Measurements from ENCODE around the gene GLI3. TPM values are rescaled to one million over a fixed set of nuclear protein-coding genes. Genes with fewer than 3 reads are reported as not detected.

The GLI3 gene
- total RNA-seq, 1 donor from 2014 or later: 15.0 TPM

DNA sequence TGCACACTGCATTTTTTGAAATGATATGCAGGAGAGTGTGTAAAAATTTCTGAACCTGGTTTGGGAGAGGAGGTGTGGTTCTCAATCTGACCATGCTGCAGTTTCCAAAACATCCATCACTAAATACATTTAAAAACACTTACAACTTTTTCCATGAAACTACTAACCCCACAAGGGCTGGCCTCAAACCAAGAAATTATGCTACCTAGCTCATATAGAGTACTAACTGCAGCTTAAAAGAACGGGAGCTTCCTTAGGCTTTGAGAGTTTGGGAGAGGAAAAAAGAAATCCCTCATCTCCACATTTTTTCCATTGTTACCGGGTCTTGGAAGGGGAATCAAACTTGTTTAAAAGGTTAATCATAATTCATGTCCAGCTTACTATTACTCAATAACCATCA is 214.2 kb downstream of the GLI3 start:
- no peak for ATAC-seq

- no peak for ATAC-seq
Measured at GRCh38 chr7:42022056-42022455, 215.0 kb downstream of the GLI3 start.

- ATAC-seq: no peak
Measured at GRCh38 chr7:42021631-42022030, 215.4 kb downstream of the GLI3 start.

DNA sequence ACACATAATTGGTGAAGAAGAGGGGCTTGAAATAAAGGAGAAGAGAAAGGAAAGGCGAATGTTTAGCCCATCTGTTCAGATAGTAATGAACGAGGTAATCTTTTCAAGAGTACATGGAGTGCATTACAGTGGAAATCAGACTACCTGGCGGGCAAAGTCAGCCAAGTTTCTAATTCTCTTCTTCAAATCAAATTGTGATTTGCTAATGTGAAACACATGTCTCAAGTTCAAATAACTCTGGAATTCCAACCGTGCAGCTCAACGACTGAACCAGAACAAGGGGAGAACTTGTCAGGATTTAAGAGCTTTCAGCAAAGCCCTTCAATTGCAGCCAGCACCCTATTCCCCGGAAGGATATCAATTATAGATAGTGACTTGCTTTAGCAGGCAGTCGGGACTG is 216.9 kb downstream of the GLI3 start:
- ATAC-seq: no peak

DNA sequence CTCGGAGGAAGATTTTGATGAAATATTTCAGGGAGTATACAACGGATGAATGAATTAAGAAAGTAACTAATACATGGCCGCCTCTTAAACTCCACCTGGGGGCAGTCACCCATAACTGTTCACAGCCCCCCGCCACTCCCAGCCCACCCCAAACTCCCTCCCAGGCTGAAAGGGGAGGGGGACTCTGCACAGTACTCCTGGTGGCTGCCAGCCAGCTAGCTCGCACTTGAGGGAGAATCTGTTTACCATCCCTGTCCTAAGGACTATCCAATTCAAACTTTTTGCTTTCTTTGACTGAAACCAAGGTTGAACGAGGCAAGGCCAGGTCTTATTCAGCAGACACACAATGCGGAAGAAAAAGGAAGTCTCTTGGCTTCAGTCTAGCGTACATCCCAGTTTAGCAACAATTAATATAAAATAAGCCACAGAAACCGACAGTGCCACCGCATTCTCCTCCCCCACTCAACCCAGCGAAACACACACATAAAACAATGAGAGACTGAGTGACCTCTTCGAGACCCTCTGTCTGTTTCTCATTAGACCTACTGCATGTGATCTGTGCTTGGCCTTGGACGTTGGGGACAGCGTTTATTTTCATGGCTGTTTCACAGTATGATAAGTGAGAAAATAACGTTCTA is 219.5 kb downstream of the GLI3 start:
- ATAC-seq: no peak

DNA sequence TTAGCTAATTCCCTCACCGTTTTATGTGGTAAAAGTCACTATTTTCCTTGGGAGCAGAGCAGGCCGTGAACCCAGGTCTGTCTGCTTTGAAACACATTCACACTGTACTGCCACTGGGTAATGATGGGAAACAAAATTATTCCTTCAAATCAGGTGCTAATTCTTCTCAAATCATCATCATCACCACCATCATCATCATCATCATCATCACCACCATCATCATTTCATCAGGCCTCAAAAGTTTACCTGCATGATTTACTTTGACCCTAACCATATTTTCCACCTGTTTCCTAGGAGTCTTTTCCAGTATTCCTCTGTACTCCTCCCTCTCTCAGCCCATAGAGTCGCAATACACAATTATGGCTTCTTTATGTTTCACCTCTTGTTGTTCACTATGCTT is 220.5 kb downstream of the GLI3 start:
- no peak for ATAC-seq

DNA sequence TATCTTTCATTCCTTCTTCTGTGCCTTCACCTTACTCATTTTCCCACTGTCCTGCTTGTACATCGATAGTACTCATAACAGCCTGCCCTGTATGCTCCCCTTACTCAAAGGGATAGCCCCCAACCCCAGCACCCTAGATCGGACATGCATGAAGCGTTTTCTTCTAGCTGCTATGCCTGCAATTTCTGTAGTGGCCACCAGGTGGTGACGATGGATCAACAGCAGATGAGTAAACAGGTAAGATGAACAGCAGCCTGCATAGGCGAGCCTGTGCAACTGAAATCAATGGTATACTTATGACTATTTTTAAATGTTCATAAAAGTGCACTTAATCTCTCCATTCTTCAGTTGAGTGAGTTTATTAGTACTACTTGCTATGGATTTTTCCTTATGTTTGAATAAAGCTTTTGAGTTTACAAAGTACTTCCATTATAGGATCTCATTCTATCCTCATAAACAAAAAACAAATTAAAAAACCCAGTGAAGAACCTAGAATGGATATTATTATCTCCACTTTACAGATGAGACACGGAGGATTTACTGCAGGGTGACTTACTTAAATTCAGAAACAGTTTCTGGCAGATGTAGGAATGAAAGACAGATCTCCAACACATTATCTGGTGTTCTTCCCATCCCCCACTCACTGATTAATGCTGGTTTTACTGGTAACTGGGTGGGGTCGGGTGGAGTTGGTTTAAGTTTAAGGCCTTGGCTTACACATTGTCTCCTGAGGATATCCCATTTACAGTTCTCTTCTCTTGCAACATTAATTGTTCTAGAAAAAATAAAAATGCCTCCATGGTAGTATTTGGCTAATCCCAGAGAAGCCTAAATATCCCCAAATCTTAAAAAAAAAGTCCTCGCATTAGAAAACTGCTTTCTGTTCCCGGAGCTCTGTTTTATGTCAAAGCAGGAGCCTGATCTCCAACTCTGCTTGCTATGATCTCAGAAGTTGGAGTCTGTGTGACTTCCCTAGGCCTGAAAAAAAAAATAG is 222.1 kb downstream of the GLI3 start:
- ATAC-seq: peak; percentile 85

DNA sequence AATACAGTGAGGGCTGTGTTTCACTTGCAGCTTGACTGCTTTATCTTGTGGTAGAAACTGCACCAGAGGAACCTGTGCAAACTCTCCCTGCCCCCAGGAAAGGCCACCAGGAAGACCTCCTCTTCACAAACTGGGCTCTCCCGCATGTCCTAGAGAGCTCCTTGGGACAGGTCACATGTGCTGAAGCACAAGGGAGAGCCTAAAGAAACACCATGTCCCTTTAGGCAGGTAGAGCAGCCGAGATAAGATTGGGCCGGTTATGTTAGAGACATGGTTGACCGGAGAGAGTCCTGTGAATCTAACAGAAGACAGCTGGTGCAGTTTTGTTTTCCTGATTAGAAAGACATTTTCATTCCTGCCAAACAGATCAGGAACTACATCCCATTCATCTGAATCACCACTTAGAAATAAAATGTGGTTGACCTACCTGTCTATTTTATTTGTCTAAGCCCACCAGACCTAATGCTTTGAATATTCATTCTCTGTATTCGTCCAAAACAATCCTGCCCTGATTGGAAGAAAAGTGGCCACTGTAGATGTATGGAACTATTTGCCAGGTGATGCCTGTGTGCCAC is 224.1 kb downstream of the GLI3 start:
- no peak for ATAC-seq

- no peak for ATAC-seq
Measured at GRCh38 chr7:42012313-42012712, 224.7 kb downstream of the GLI3 start.

GRCh38 chr7:42011846-42012245 is 225.2 kb downstream of the GLI3 start:
- ATAC-seq: no peak

DNA sequence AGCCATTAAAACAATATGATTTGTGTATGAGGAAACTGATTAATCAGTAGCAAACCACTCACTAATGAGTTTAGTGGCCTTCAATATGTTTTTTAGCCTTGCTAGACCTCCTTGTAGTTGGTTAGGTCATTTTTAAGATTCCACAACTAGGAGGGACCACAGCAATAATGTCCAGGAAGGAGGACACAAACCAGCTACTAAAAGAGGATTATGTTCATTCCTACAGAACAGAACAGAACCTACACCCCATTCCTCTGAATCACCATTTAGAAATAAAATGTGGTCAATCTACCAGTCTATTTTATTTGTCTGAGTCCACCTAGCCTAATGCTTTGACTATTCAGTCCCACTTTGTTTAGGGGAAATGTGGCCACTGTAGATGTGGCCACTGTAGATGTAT is 226.3 kb downstream of the GLI3 start:
- no peak for ATAC-seq

DNA sequence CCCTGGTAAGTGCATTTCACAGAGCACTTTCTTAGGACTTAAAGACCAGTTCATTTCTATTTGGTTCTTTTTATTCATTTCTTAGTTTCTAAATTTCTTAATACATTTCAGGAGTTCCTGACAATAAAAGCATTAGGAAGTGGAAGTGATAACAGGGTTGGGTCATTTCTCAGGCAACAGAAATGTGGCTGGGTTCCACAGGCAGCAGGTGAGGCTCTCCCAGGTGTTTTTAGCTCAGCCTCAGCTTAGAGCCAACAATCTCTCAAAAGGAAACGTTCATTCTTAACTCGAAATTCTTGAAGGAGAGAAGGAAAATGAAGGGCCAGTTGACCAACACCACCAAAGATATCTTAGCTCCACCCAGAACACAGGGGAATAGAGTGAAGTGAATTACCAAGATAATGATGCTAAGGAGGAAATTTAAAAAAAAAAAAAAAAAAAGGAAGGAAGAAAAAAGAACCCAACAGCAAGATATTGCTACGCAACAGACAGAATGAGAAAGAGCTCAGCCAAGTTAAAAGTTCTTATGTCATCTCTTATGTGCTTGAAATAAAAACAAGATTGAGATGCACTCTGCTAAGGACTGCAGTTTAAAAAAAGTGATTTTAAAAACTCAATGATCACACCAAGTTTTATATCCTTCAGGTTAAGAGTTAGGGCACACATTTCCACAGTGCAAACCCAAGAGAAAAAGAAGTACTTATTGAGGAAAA is 230.1 kb downstream of the GLI3 start:
- ATAC-seq: no peak

GRCh38 chr7:42002654-42003053 is 234.4 kb downstream of the GLI3 start:
- no peak for ATAC-seq

GRCh38 chr7:41999736-42000283 is 237.2 kb downstream of the GLI3 start:
- ATAC-seq: no peak

DNA sequence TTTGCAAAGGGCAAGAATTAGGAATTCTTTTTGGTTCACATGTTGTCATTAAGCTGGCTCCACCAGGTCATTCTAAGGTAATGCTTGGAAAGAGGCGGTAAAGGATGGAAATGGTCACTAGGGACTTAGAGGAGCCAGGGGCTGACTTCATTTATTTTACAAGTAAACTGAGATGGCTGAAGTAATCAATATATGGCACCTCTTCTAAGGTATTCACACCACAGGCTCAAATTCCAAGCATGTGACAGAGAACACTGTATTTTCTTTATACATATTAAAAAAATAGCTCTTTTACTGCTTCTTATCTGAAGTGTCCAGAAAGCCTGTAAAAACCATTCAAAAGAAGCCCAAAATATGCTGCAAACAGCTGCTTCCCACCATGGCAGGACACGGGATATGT is 239.0 kb downstream of the GLI3 start:
- ATAC-seq: no peak

- no peak for ATAC-seq
Measured at GRCh38 chr7:41997151-41997550, 239.9 kb downstream of the GLI3 start.

GRCh38 chr7:41996381-41997035 is 240.5 kb downstream of the GLI3 start:
- ATAC-seq: no peak

DNA sequence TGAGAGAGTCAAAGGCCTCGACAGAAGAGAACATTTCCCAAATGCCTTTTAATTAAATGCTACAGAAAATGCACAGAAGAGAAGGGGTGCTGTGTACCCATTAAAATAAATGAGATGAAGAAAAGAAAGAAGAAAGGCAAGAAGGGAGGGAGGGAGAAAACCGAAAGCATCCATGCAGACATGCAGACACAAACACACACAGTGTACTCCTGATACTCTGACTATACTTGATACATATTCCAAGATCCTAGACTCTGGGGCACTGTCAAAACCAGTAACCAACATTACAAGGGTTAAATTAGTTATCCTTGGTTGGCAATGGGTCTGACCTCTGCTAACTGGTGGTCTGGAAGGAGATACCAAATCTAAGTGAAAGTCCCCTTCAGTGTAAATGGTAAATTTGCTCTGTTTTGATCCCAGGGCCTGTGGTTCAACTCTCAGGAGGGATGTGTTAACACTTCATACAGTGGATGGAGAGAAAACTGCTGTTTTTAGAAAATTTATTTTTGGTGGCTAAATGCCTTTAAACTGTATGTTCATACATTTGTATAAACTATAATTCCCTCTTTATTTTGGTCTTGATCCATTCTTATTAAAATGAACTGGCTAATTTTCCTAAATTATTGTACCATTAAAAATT is 241.3 kb downstream of the GLI3 start:
- no peak for ATAC-seq

GRCh38 chr7:41994746-41995110 is 242.3 kb downstream of the GLI3 start:
- ATAC-seq: no peak

GRCh38 chr7:41994036-41994745 is 242.8 kb downstream of the GLI3 start:
- ATAC-seq: no peak

Data from esophagus mucosa (tissue), 1 donor.